HG02970 (cell line): ENCODE results near the gene MCM3.

Source experiments
- ATAC-seq: cut with Tn5 transposase; IDR thresholded peaks from one replicate; pipeline ENCODE4 v1.9.1; 2021; ENCODE audit warnings: mild to moderate bottlenecking, moderate library complexity, moderate number of reproducible peaks; ENCODE audit not compliant: unreplicated experiment, low FRiP score

MCM3 gene

GRCh38 chr6:52304983-52305390 lies 20.4 kb upstream of the MCM3 start:
- ATAC-seq: peak; percentile 41

- no peak for ATAC-seq
These were observed 18.6 kb upstream of the MCM3 start for GRCh38 chr6:52303178-52303577.

- ATAC-seq: no peak
These were observed 16.8 kb upstream of the MCM3 start for GRCh38 chr6:52301326-52301725.

GRCh38 chr6:52300489-52300931 lies 16.0 kb upstream of the MCM3 start:
- ATAC-seq: no peak

- no peak for ATAC-seq
These were observed 15.1 kb upstream of the MCM3 start for GRCh38 chr6:52299653-52300052.

- no peak for ATAC-seq
These were observed 12.9 kb upstream of the MCM3 start for GRCh38 chr6:52297433-52297832.

- no peak for ATAC-seq
These were observed 8.5 kb upstream of the MCM3 start for GRCh38 chr6:52293067-52293466.

GRCh38 chr6:52288841-52289240 lies 4.3 kb upstream of the MCM3 start:
- no peak for ATAC-seq

GRCh38 chr6:52288216-52288615 lies 3.7 kb upstream of the MCM3 start:
- no peak for ATAC-seq

- ATAC-seq: no peak
These were observed 2.4 kb upstream of the MCM3 start for GRCh38 chr6:52286798-52287432.

- no peak for ATAC-seq
These were observed 881 bp upstream of the MCM3 start for GRCh38 chr6:52285177-52286068.

GRCh38 chr6:52284131-52284459 lies 447 bp downstream of the MCM3 start:
- ATAC-seq: no peak

GRCh38 chr6:52283111-52283510 lies 1.4 kb downstream of the MCM3 start:
- ATAC-seq: no peak

- ATAC-seq: no peak
These were observed 8.4 kb downstream of the MCM3 start for GRCh38 chr6:52276130-52276529.

GRCh38 chr6:52271852-52272460 lies 12.6 kb downstream of the MCM3 start:
- no peak for ATAC-seq

GRCh38 chr6:52263709-52264540 lies 20.6 kb downstream of the MCM3 start:
- ATAC-seq: no peak

GRCh38 chr6:52262620-52263344 lies 21.8 kb downstream of the MCM3 start:
- no peak for ATAC-seq

GRCh38 chr6:52261229-52261628 lies 23.3 kb downstream of the MCM3 start:
- no peak for ATAC-seq

- ATAC-seq: no peak
These were observed 23.9 kb downstream of the MCM3 start for GRCh38 chr6:52260634-52261033.

- ATAC-seq: no peak
These were observed 29.1 kb downstream of the MCM3 start for GRCh38 chr6:52255434-52255833.
